ENCODE data around the gene PDZRN3. TPM values are rescaled to one million over a fixed set of nuclear protein-coding genes. Genes with fewer than 3 reads are reported as not detected.

The PDZRN3 gene
- total and polyA plus RNA-seq, 7 experiments from 2014 or later: not detected

- Histone ChIP-seq H3K4me1 (ENCODE audit: control insufficient read depth in 2 of 2, insufficient read depth in 2 of 2, low read length in 2 of 2) (no peaks in the 10 kb centered on the region), H3K27ac (ENCODE audit: low read depth, low read length) (no peak overlapping the region), H3K9me3 (ENCODE audit: control insufficient read depth in 2 of 3, low read length in 3 of 3) (no peaks in the 10 kb centered on the region), H3K27me3 (ENCODE audit: control insufficient read depth in 2 of 2, insufficient read depth in 2 of 2, low read length in 2 of 2) (no peaks in the 10 kb centered on the region), H3K36me3 (ENCODE audit: control insufficient read depth in 2 of 3, insufficient read depth in 3 of 3, low read length in 3 of 3) (no peaks in the 10 kb centered on the region), H3K4me3 (ENCODE audit: low read length) (no peak overlapping the region)
- intact Hi-C loops (cut with micrococcal nuclease): no loop called here
- Mint-ChIP-seq H3K36me3 (no peaks in the 10 kb centered on the region), H3K27ac (no peak overlapping the region), H3K4me3 (no peak overlapping the region), H3K4me1 (no peaks in the 10 kb centered on the region), H3K27me3 (peaks cover 0 to 15% (median 4%) of the 10 kb centered on the region in 5 donors), H3K9me3 (peaks cover 0 to 5% (median 0%) of the 10 kb centered on the region in 11 donors)
- POLR2A ChIA-PET: no interaction called here
- CTCF ChIA-PET: no interaction called here
- DNase-seq (no peak), ATAC-seq (no peak)
These were observed 69.7 kb downstream of the PDZRN3 start for GRCh38 chr3:73555076-73555475.

- peaks cover 0 to 15% (median 10%) of the 10 kb centered on the region in 5 donors for H3K27me3 Mint-ChIP-seq
- POLR2A ChIA-PET: no interaction called here
- H3K27ac ChIP-seq (ENCODE audit: low read depth, low read length): no peak overlapping the region
- no peaks in the 10 kb centered on the region for H3K9me3 ChIP-seq (ENCODE audit: control insufficient read depth in 2 of 3, low read length in 3 of 3)
- H3K36me3 Mint-ChIP-seq: no peaks in the 10 kb centered on the region
- H3K4me3 ChIP-seq (ENCODE audit: low read length): no peak overlapping the region
- peaks cover 0 to 3% (median 0%) of the 10 kb centered on the region in 7 donors for H3K4me1 Mint-ChIP-seq
- H3K27ac Mint-ChIP-seq: no peak overlapping the region
- CTCF ChIA-PET: no interaction called here
- peaks cover 0 to 5% (median 0%) of the 10 kb centered on the region in 11 donors for H3K9me3 Mint-ChIP-seq
- DNase-seq (no peak), ATAC-seq (no peak)
- H3K4me3 Mint-ChIP-seq: no peak overlapping the region
- intact Hi-C loops (cut with micrococcal nuclease): no loop called here
- H3K27me3 ChIP-seq (ENCODE audit: control insufficient read depth in 2 of 2, insufficient read depth in 2 of 2, low read length in 2 of 2): no peaks in the 10 kb centered on the region
- no peaks in the 10 kb centered on the region for H3K36me3 ChIP-seq (ENCODE audit: control insufficient read depth in 2 of 3, insufficient read depth in 3 of 3, low read length in 3 of 3)
- no peaks in the 10 kb centered on the region for H3K4me1 ChIP-seq (ENCODE audit: control insufficient read depth in 2 of 2, insufficient read depth in 2 of 2, low read length in 2 of 2)
These were observed 72.0 kb downstream of the PDZRN3 start for GRCh38 chr3:73552700-73553099.

GRCh38 chr3:73550032-73550431 lies 74.7 kb downstream of the PDZRN3 start:
- no peaks in the 10 kb centered on the region for H3K36me3 Mint-ChIP-seq
- intact Hi-C loops (cut with micrococcal nuclease): no loop called here
- peaks cover 0 to 5% (median 0%) of the 10 kb centered on the region in 11 donors for H3K9me3 Mint-ChIP-seq
- CTCF ChIA-PET: no interaction called here
- Histone ChIP-seq H3K9me3 (ENCODE audit: control insufficient read depth in 2 of 3, low read length in 3 of 3) (no peaks in the 10 kb centered on the region), H3K27ac (ENCODE audit: low read depth, low read length) (no peak overlapping the region), H3K27me3 (ENCODE audit: control insufficient read depth in 2 of 2, insufficient read depth in 2 of 2, low read length in 2 of 2) (no peaks in the 10 kb centered on the region), H3K4me3 (ENCODE audit: low read length) (no peak overlapping the region), H3K36me3 (ENCODE audit: control insufficient read depth in 2 of 3, insufficient read depth in 3 of 3, low read length in 3 of 3) (no peaks in the 10 kb centered on the region), H3K4me1 (ENCODE audit: control insufficient read depth in 2 of 2, insufficient read depth in 2 of 2, low read length in 2 of 2) (no peaks in the 10 kb centered on the region)
- peaks cover 0 to 22% (median 9%) of the 10 kb centered on the region in 5 donors for H3K27me3 Mint-ChIP-seq
- H3K4me1 Mint-ChIP-seq: peaks cover 0 to 3% (median 0%) of the 10 kb centered on the region in 7 donors
- ATAC-seq: no peak
- POLR2A ChIA-PET: no interaction called here
- no peak for DNase-seq
- no peak overlapping the region for H3K4me3 Mint-ChIP-seq
- H3K27ac Mint-ChIP-seq: no peak overlapping the region

DNA sequence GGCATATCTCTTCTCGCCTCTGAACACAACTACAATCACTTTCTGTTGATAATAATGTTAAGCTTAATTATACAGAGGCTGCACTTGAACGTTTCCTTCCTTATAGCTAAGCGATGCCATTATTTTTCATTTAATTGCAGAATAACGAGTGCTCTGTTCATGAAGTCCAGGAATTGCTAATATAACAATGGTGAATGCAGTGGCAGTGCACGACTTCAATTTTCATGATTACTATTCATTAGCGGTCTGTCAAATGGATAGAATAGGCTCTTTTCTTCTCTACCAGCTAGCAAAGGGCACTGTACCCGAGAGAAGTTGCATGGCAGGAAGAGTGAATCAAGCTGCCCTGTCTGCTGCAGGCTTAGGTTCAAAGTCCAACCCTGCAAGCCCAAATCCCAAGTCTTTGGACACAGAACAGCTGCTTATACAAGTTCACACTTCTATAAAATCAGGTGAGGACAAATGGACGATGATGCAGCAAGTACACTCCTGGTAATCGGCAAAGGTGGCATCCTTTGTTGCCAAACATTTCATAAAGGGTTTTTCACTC lies 75.6 kb downstream of the PDZRN3 start:
- Histone ChIP-seq H3K4me1 (ENCODE audit: control insufficient read depth in 2 of 2, insufficient read depth in 2 of 2, low read length in 2 of 2) (no peaks in the 10 kb centered on the region), H3K27me3 (ENCODE audit: control insufficient read depth in 2 of 2, insufficient read depth in 2 of 2, low read length in 2 of 2) (no peaks in the 10 kb centered on the region), H3K4me3 (ENCODE audit: low read length) (no peak overlapping the region), H3K9me3 (ENCODE audit: control insufficient read depth in 2 of 3, low read length in 3 of 3) (no peaks in the 10 kb centered on the region), H3K27ac (ENCODE audit: low read depth, low read length) (no peak overlapping the region), H3K36me3 (ENCODE audit: control insufficient read depth in 2 of 3, insufficient read depth in 3 of 3, low read length in 3 of 3) (no peaks in the 10 kb centered on the region)
- intact Hi-C loops (cut with micrococcal nuclease): no loop called here
- H3K4me1 Mint-ChIP-seq: peaks cover 0 to 3% (median 0%) of the 10 kb centered on the region in 7 donors
- ChIA-PET POLR2A (no interaction called here), CTCF (no interaction called here)
- no peaks in the 10 kb centered on the region for H3K36me3 Mint-ChIP-seq
- no peak overlapping the region for H3K27ac Mint-ChIP-seq
- DNase-seq (no peak), ATAC-seq (no peak)
- H3K27me3 Mint-ChIP-seq: peaks cover 0 to 16% (median 9%) of the 10 kb centered on the region in 5 donors
- no peak overlapping the region for H3K4me3 Mint-ChIP-seq
- peaks cover 0 to 5% (median 0%) of the 10 kb centered on the region in 11 donors for H3K9me3 Mint-ChIP-seq

- Histone ChIP-seq H3K27ac (ENCODE audit: low read depth, low read length) (no peak overlapping the region), H3K27me3 (ENCODE audit: control insufficient read depth in 2 of 2, insufficient read depth in 2 of 2, low read length in 2 of 2) (no peaks in the 10 kb centered on the region), H3K36me3 (ENCODE audit: control insufficient read depth in 2 of 3, insufficient read depth in 3 of 3, low read length in 3 of 3) (no peaks in the 10 kb centered on the region), H3K9me3 (ENCODE audit: control insufficient read depth in 2 of 3, low read length in 3 of 3) (no peaks in the 10 kb centered on the region), H3K4me3 (ENCODE audit: low read length) (no peak overlapping the region), H3K4me1 (ENCODE audit: control insufficient read depth in 2 of 2, insufficient read depth in 2 of 2, low read length in 2 of 2) (no peaks in the 10 kb centered on the region)
- CTCF ChIA-PET: interaction anchor here (0.7 kb wide), 1 partner anchor 102 kb away, joined by 3 read pairs; no protein-coding TSS in a partner anchor
- no peak for ATAC-seq
- no peak for DNase-seq
- Mint-ChIP-seq H3K4me3 (no peak overlapping the region), H3K36me3 (no peaks in the 10 kb centered on the region), H3K27ac (no peak overlapping the region), H3K4me1 (peaks cover 0 to 3% (median 0%) of the 10 kb centered on the region in 7 donors), H3K27me3 (peaks cover 0 to 11% (median 7%) of the 10 kb centered on the region in 5 donors), H3K9me3 (peaks cover 0 to 5% (median 0%) of the 10 kb centered on the region in 11 donors)
- intact Hi-C loops (cut with micrococcal nuclease): no loop called here
- POLR2A ChIA-PET: no interaction called here
These were observed 76.3 kb downstream of the PDZRN3 start for GRCh38 chr3:73548436-73548835.

GRCh38 chr3:73547427-73548248 lies 77.1 kb downstream of the PDZRN3 start:
- Mint-ChIP-seq H3K36me3 (no peaks in the 10 kb centered on the region), H3K4me3 (no peak overlapping the region), H3K27me3 (peaks cover 0 to 11% (median 8%) of the 10 kb centered on the region in 5 donors), H3K27ac (no peak overlapping the region), H3K9me3 (peaks cover 0 to 1% (median 0%) of the 10 kb centered on the region in 11 donors), H3K4me1 (peaks cover 0 to 3% (median 0%) of the 10 kb centered on the region in 7 donors)
- Histone ChIP-seq H3K27me3 (ENCODE audit: control insufficient read depth in 2 of 2, insufficient read depth in 2 of 2, low read length in 2 of 2) (no peaks in the 10 kb centered on the region), H3K4me3 (ENCODE audit: low read length) (no peak overlapping the region), H3K9me3 (ENCODE audit: control insufficient read depth in 2 of 3, low read length in 3 of 3) (no peaks in the 10 kb centered on the region), H3K4me1 (ENCODE audit: control insufficient read depth in 2 of 2, insufficient read depth in 2 of 2, low read length in 2 of 2) (no peaks in the 10 kb centered on the region), H3K27ac (ENCODE audit: low read depth, low read length) (no peak overlapping the region), H3K36me3 (ENCODE audit: control insufficient read depth in 2 of 3, insufficient read depth in 3 of 3, low read length in 3 of 3) (no peaks in the 10 kb centered on the region)
- ATAC-seq (no peak), DNase-seq (no peak)
- intact Hi-C loops (cut with micrococcal nuclease): no loop called here
- POLR2A ChIA-PET: no interaction called here
- CTCF ChIA-PET: no interaction called here

All from naive thymus-derived CD4-positive, alpha-beta T cell (primary cell).